ENCODE data around the gene ZNF181.

DNA sequence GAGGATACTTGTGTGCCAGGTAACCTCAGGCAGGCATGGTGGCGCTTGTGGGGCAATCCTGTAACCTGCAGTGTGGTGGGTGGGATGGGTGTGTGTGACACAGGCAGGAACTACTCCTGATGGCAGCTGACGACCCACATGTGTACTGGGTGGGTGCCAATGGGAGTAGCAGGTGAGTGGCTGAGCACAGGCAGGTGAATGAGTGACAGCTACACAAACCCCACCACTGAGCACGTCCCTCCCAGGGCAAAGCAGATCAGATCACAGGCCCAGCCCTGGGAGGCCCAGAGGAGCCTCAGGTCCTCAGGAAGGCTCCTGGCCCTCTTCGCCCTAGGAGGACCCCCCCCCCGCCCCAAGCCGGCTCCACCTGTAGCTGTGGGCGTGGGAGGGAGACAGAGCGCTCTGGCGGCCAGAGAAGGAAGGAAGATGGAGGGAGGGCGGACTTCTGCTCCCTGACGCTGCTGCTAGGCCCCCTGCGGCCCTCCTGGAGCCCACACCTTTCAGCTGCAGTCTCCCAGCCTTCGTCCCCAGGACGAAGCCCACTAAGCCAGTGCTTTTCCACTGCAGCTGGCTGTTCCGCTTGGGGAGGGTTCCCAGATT lies 1.3 kb upstream of the ZNF181 start:
- TF ChIP-seq RAD21 (conservative IDR thresholded peaks at IDR 0.05 in 1 of 2, IDR thresholded peaks at IDR 0.05 in 1 of 2) (no peak), CHD2 (IDR thresholded peaks at IDR 0.05; ENCODE audit: low read length, partially characterized antibody) (no peak), ZNF302 (CRISPR knock-in tag; IDR thresholded peaks at IDR 0.05) (no peak), BHLHE40 (IDR thresholded peaks at IDR 0.05; ENCODE audit: low read depth, low read length) (no peak), SREBF2 (IDR thresholded peaks at IDR 0.05) (no peak), HDAC2 (IDR thresholded peaks at IDR 0.05) (no peak), JUNB (IDR thresholded peaks at IDR 0.05) (no peak), HOXB13 (CRISPR knock-in tag; IDR thresholded peaks at IDR 0.05; ENCODE audit: low read depth) (no peak), RFX5 (IDR thresholded peaks at IDR 0.05) (no peak), ESRRA (IDR thresholded peaks at IDR 0.05; ENCODE audit: borderline replicate concordance, low read length) (no peak), GATA3 (IDR thresholded peaks at IDR 0.05; ENCODE audit: borderline replicate concordance) (no peak), SMC3 (IDR thresholded peaks at IDR 0.05) (no peak)
- TF ChIP-seq, protein P1, sequence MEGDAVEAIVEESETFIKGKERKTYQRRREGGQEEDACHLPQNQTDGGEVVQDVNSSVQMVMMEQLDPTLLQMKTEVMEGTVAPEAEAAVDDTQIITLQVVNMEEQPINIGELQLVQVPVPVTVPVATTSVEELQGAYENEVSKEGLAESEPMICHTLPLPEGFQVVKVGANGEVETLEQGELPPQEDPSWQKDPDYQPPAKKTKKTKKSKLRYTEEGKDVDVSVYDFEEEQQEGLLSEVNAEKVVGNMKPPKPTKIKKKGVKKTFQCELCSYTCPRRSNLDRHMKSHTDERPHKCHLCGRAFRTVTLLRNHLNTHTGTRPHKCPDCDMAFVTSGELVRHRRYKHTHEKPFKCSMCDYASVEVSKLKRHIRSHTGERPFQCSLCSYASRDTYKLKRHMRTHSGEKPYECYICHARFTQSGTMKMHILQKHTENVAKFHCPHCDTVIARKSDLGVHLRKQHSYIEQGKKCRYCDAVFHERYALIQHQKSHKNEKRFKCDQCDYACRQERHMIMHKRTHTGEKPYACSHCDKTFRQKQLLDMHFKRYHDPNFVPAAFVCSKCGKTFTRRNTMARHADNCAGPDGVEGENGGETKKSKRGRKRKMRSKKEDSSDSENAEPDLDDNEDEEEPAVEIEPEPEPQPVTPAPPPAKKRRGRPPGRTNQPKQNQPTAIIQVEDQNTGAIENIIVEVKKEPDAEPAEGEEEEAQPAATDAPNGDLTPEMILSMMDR (IDR thresholded peaks at IDR 0.05), result no peak

Data from A549 (cell line).